HUES48 (cell line): ENCODE measurements around the gene HTRA3.

Source experiments
- H3K27ac ChIP-seq: one replicate; pipeline ENCODE4 v1.7.0; 2013; ENCODE audit warnings: low read depth, low read length, inconsistent platforms
- H3K27me3 ChIP-seq: 2 replicates; pipeline ENCODE4 v1.6.1; 2013; ENCODE audit warnings: mild to moderate bottlenecking, low read length; ENCODE audit not compliant: control insufficient read depth, insufficient read depth
- H3K36me3 ChIP-seq: 2 replicates; pipeline ENCODE4 v1.6.1; 2013; ENCODE audit warnings: low read length; ENCODE audit not compliant: control insufficient read depth, insufficient read depth
- H3K4me1 ChIP-seq: 2 replicates; pipeline ENCODE4 v1.6.1; 2013; ENCODE audit warnings: mild to moderate bottlenecking, low read length; ENCODE audit not compliant: control insufficient read depth, insufficient read depth
- H3K4me3 ChIP-seq: 2 replicates; pipeline ENCODE4 v1.5.1; 2013; ENCODE audit warnings: mild to moderate bottlenecking, low read depth, low read length
- H3K9ac ChIP-seq: 2 replicates; pipeline ENCODE4 v1.6.1; 2013; ENCODE audit warnings: mild to moderate bottlenecking, low read depth, low read length, moderate library complexity
- H3K9me3 ChIP-seq: 2 replicates; pipeline ENCODE4 v1.6.1; 2013; ENCODE audit warnings: low read length; ENCODE audit not compliant: control insufficient read depth, insufficient read depth

HTRA3 gene

GRCh38 chr4:8241895-8242696, 27.5 kb upstream of the HTRA3 start:
- Histone ChIP-seq H3K9me3 (no peaks in the 10 kb centered on the region), H3K4me3 (no peak overlapping the region), H3K27me3 (no peaks in the 10 kb centered on the region), H3K27ac (no peak overlapping the region), H3K4me1 (peaks cover 4% of the 10 kb centered on the region; the same call in 1 of the 2 replicates), H3K36me3 (no peaks in the 10 kb centered on the region), H3K9ac (no peak overlapping the region)

GRCh38 chr4:8242782-8243560, 26.6 kb upstream of the HTRA3 start:
- no peaks in the 10 kb centered on the region for H3K27me3 ChIP-seq
- H3K36me3 ChIP-seq: no peaks in the 10 kb centered on the region
- no peak overlapping the region for H3K9ac ChIP-seq
- no peak overlapping the region for H3K27ac ChIP-seq
- H3K4me3 ChIP-seq: no peak overlapping the region
- peaks cover 4% of the 10 kb centered on the region; the same call in 1 of the 2 replicates for H3K4me1 ChIP-seq
- no peaks in the 10 kb centered on the region for H3K9me3 ChIP-seq

- Histone ChIP-seq H3K4me1 (no peaks in the 10 kb centered on the region), H3K36me3 (no peaks in the 10 kb centered on the region), H3K9ac (no peak overlapping the region), H3K9me3 (no peaks in the 10 kb centered on the region), H3K27me3 (no peaks in the 10 kb centered on the region), H3K27ac (no peak overlapping the region), H3K4me3 (no peak overlapping the region)
Observed at GRCh38 chr4:8244001-8244757, 25.4 kb upstream of the HTRA3 start.

DNA sequence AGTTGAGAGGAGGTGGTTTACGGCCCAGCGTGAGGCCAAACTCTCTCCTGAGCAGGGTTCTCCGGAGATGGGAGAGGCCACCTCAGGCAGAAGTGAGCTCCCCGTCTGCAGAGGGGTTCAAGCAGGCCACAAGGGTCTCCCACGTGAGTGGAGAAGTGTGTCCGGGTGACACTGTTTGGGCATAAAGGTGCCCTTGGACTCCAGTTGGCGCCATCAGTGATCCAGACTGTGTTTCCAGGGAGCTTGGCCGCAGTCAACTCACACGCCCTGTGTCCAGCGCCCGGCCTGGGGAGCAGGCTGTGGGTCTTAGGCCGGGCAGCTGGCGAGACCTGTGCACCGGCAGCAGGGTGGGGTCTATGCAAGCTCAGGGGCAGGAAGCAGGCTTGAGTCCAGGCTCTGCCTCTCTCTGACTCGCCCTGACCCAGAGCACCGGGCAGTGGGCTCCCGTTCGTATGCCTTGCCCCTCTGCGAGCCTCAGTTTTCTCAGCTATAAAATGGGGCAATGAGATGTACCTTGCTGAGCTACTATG, 24.6 kb upstream of the HTRA3 start:
- Histone ChIP-seq H3K4me3 (no peak overlapping the region), H3K4me1 (no peaks in the 10 kb centered on the region), H3K9ac (no peak overlapping the region), H3K27ac (no peak overlapping the region), H3K9me3 (no peaks in the 10 kb centered on the region), H3K36me3 (no peaks in the 10 kb centered on the region), H3K27me3 (no peaks in the 10 kb centered on the region)

DNA sequence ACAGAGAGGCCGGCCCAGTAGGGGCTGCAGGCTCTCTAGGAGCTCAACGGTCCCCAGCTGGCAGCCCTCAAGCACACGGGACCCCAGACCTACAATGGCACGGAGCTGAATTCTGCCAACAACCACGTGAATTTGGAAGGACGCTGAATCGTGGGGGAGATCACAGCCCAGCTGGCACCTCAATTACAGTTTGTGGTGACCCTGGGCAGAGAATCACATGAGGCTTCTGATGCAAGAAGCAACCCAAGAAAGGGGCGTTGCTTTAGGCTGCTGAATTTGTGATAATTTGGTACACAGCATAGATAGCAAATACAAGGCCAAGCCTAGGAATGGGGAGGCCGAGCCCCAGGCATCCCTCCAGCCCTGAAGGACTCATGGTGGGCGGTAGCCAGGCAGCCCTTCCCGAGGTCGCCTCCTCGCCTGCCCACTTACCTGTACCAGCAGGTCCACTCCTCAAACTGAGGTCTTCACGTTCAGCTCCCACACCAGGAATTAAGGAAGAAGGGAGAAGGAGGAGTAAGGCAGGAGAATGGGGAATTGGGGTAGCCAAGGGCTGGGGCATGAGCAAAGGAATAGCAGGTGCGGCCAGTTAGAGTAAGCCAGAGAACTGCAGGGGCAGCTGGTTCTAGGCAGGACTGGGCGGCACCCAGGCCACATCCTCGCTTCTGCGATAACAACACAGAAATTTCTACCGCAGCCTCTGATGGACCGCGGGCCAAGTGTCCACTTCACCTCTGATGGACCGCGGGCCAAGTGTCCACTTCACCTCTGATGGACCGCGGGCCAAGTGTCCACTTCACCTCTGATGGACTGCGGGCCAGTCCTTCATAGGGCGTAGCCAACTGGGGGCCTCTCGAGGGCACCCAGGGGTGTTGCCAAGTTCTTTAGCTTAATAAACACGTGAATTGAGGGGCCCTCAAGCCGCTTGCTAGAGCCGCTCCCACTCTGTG, 23.4 kb upstream of the HTRA3 start:
- no peak overlapping the region for H3K27ac ChIP-seq
- no peaks in the 10 kb centered on the region for H3K4me1 ChIP-seq
- no peak overlapping the region for H3K4me3 ChIP-seq
- no peaks in the 10 kb centered on the region for H3K36me3 ChIP-seq
- H3K27me3 ChIP-seq: no peaks in the 10 kb centered on the region
- no peaks in the 10 kb centered on the region for H3K9me3 ChIP-seq
- H3K9ac ChIP-seq: no peak overlapping the region

- Histone ChIP-seq H3K27ac (no peak overlapping the region), H3K4me1 (no peaks in the 10 kb centered on the region), H3K9ac (no peak overlapping the region), H3K27me3 (no peaks in the 10 kb centered on the region), H3K4me3 (no peak overlapping the region), H3K9me3 (no peaks in the 10 kb centered on the region), H3K36me3 (no peaks in the 10 kb centered on the region)
Observed at GRCh38 chr4:8247047-8247930, 22.3 kb upstream of the HTRA3 start.

DNA sequence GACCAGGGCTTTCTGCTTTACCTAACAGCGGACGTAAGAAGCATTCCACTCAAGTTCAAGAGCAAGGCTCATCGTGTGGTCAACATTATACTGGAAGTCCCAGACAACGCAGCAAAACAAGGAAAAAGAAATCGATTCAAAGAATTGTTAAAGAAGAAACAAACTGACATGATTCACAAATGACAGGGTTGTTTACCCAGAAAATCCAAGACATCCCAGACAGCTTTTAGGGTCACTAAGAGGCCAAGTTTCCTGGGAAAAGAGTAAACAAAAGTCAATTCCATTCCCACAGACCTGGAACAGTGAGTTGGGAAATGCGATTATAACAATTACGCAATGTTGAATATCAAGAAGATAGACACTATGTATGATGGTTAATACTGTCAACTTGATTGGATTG, 21.5 kb upstream of the HTRA3 start:
- no peak overlapping the region for H3K27ac ChIP-seq
- H3K4me3 ChIP-seq: no peak overlapping the region
- no peaks in the 10 kb centered on the region for H3K9me3 ChIP-seq
- H3K9ac ChIP-seq: no peak overlapping the region
- no peaks in the 10 kb centered on the region for H3K27me3 ChIP-seq
- H3K4me1 ChIP-seq: no peaks in the 10 kb centered on the region
- no peaks in the 10 kb centered on the region for H3K36me3 ChIP-seq

GRCh38 chr4:8250227-8250626, 19.3 kb upstream of the HTRA3 start:
- H3K27ac ChIP-seq: no peak overlapping the region
- no peaks in the 10 kb centered on the region for H3K9me3 ChIP-seq
- no peak overlapping the region for H3K4me3 ChIP-seq
- no peaks in the 10 kb centered on the region for H3K4me1 ChIP-seq
- no peak overlapping the region for H3K9ac ChIP-seq
- no peaks in the 10 kb centered on the region for H3K36me3 ChIP-seq
- no peaks in the 10 kb centered on the region for H3K27me3 ChIP-seq

GRCh38 chr4:8250637-8251036, 18.9 kb upstream of the HTRA3 start:
- H3K9ac ChIP-seq: no peak overlapping the region
- no peaks in the 10 kb centered on the region for H3K9me3 ChIP-seq
- no peak overlapping the region for H3K27ac ChIP-seq
- H3K4me1 ChIP-seq: no peaks in the 10 kb centered on the region
- no peak overlapping the region for H3K4me3 ChIP-seq
- H3K27me3 ChIP-seq: no peaks in the 10 kb centered on the region
- H3K36me3 ChIP-seq: no peaks in the 10 kb centered on the region
